AG09309 (cell line): ENCODE measurements around the gene RNASE12.

Experiments used
- DNase-seq: peaks from one replicate; pipeline ENCODE4 v3.0.0-alpha.2; 2010; ENCODE audit warnings: low read depth
- H3K4me3 ChIP-seq: 2 replicates; pipeline ENCODE4 v1.5.1; 2011; ENCODE audit warnings: mild to moderate bottlenecking, low read depth, low read length, moderate library complexity; ENCODE audit not compliant: control insufficient read depth
- CTCF ChIP-seq: IDR thresholded peaks from 2 replicates; pipeline ENCODE4 v1.5.1; 2011; ENCODE audit warnings: mild to moderate bottlenecking, low read depth, low read length, inconsistent platforms; ENCODE audit not compliant: insufficient read depth, control insufficient read depth; ENCODE audit errors: missing control alignments

RNASE12 gene, protein sequence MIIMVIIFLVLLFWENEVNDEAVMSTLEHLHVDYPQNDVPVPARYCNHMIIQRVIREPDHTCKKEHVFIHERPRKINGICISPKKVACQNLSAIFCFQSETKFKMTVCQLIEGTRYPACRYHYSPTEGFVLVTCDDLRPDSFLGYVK

DNA sequence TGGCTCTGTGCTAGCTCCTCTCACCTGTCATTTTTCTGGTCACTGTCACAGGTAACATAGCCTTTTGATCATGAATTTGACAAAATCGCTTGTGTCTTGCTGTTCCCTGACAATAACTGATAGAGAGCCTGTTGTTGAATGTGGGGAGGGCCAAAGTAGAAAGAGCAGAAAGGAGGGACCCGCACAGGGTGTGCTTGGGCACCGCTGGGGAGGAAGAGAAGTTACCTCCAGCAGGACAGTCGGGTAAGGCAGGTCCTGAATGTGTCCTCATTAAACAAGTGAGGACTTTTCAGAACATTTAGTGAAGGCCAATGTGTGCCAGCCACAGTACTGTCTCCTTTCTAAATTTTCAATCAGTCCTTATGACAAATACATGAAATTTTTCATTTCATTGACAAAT is at the start of gene RNASE12:
RNASE12 (minus strand) TSS at position 142 of the 400 bp plus-strand sequence. CDS start 653 bp downstream, outside the sequence.
- DNase-seq: no peak
- H3K4me3 ChIP-seq: no peak within 1 kb of the TSS
- TF ChIP-seq CTCF: no peak

GRCh38 chr14:20632831-20633691 is 41.9 kb upstream of the RNASE12 start:
- DNase-seq: no peak
- no peak overlapping the region; the same call in 1 of the 2 replicates for H3K4me3 ChIP-seq

DNA sequence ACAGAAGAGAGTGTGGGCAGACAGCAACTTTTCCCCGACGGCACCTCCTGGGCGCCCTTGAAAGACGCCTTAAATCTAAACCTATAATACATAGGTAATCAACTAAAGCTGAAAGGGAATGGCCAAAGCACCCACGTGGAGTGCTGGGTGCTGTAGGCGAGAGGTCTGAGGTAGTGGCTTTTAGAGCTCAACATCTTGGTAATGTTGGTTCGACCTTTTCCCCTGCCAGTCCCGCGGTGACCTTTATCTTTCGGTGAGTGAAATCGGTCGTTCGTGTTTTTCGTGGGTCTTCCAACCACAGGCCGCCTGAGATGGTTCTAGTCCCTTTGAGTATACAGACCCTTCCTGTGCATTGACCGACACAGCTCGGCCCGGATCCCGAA is 41.3 kb upstream of the RNASE12 start:
- H3K4me3 ChIP-seq: peak overlapping the region; percentile 22
- DNase-seq: no peak

More at GRCh38 chr14:20632831-20633691, 41.9 kb upstream of the RNASE12 start:
- TF ChIP-seq CTCF: no peak

DNA sequence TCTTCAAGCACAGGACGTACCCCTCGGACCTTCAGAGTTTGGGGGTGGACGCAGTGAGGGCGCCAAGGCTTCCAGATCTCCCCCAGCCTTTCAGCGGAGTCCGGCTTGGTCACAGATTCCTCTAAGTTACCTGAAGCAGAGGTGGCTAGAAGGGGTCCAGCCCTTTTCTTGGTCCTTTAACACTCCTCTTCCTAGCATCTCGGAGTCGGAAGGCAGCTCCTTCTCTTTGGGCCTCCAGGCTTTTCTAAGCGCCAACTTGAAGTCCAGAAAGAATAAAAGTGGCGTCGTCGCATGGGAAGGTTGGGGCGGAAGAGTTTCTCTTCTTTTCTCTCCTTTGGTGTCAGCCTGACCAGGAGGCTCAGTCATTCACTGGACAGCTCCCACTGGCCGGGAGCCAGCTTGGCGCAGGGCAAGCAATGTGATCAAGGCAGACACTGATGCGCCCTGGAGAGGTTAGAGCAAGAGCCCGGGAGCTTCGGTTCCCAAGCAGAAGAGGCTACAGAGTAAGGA is 40.8 kb upstream of the RNASE12 start:
- no peak for DNase-seq
- TF ChIP-seq CTCF: no peak
- peak overlapping the region; percentile 22 for H3K4me3 ChIP-seq

More for the DNA sequence above, 41.3 kb upstream of the RNASE12 start:
- no peak for TF ChIP-seq CTCF

GRCh38 chr14:20631023-20631879 is 40.1 kb upstream of the RNASE12 start:
- peak overlapping the region; percentile 34 for H3K4me3 ChIP-seq
- DNase-seq: no peak
- TF ChIP-seq CTCF: no peak

- H3K4me3 ChIP-seq: peak overlapping the region; percentile 34
- no peak for DNase-seq
- no peak for TF ChIP-seq CTCF
Observed at GRCh38 chr14:20630340-20631022, 39.3 kb upstream of the RNASE12 start.
